ENCODE measurements around the gene CAPS2.
A peak's percentile ranks its signal among the peaks of the same experiment; 100 is the strongest.

The CAPS2 gene

GRCh38 chr12:75302781-75303180 is 27.3 kb downstream of the CAPS2 start:
- DNase-seq: no peak

- DNase-seq: no peak
Measured at GRCh38 chr12:75302225-75302624, 27.9 kb downstream of the CAPS2 start.

DNA sequence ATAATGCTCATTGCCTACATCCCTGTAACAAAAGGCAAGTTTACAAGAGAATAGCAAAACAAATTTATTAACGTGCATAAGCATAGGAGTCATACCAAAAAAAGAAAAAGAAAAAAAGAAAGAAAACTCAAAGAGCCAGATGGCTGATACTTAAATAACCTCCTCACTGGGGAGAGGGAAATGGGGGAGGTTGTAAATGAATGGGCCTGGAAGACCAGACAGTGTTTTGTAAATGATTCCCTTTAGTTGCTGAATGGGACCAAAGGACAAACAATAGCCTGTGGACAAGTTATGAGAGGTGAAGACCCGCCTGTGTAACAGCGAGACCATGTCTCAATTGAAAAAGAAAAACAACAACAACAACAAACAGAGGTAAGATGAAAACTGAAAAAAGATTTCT is 35.3 kb downstream of the CAPS2 start:
- DNase-seq: no peak

DNA sequence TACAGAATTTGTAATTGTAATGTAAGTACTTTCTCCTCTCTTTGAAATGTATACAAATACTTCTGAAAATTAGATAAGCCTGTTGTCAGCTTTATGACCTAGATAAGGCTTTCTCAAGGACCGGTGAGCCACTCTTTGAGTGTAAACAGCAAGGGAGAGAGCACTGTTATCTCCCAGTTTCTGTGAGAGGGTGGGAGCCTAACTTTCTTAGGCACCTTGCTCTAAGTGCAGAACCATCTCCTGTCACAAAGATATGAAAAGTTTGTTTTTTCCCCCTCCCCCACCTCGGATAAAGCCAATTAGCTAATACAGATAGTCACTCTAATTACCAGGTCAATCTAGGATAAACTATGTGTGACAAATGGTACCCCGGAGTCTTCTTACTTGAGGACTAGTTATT is 35.8 kb downstream of the CAPS2 start:
- DNase-seq: no peak

GRCh38 chr12:75291014-75291413 is 39.1 kb downstream of the CAPS2 start:
- no peak for DNase-seq

DNA sequence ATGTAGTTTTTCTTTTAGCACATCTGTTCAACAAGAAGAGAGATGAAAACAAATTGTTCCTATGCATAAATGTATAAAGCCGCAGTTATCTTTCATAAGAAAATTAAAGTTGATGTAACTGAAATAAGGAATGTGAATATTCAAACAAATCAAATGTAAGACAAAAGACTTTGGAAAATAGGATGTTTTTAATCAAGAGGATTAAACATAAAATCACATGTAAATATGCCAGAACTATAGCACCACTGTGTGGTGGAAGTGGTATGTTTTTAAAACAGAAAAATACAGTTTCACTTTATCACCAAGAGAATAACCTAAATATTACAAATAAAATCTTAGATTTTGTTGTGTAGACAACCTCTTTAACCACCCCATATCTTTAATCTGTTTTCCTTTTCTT is 40.4 kb downstream of the CAPS2 start:
- peak in 1 of 2 experiments; percentile 10 for DNase-seq

DNA sequence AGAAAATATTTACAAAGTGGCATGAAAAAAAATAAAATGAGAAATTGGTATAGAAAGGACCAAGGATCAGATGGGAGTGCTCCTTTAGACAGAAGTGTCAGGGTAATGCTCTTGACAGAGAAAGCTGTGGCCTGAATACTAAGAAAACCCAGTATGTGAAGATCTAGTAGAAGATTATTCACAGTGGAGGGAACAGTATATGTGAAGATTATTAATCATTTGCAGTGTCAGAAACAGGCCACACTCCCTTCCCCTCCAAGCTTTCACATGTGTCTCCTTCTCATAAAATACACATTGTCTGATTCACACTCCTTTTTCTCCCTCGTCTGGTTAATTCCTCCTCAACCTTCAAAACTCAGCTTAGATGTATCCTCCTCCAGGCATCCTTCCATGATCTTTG is 41.3 kb downstream of the CAPS2 start:
- no peak for DNase-seq

GRCh38 chr12:75275702-75276101 is 54.4 kb downstream of the CAPS2 start:
- DNase-seq: no peak

GRCh38 chr12:75271576-75271975 is 58.5 kb downstream of the CAPS2 start:
- no peak for DNase-seq

GRCh38 chr12:75270157-75270556 is 60.0 kb downstream of the CAPS2 start:
- no peak for DNase-seq

- no peak for DNase-seq
Measured at GRCh38 chr12:75269209-75269608, 60.9 kb downstream of the CAPS2 start.

- DNase-seq: no peak
Measured at GRCh38 chr12:75260316-75260715, 69.8 kb downstream of the CAPS2 start.

GRCh38 chr12:75259143-75259542 is 71.0 kb downstream of the CAPS2 start:
- DNase-seq: no peak

DNA sequence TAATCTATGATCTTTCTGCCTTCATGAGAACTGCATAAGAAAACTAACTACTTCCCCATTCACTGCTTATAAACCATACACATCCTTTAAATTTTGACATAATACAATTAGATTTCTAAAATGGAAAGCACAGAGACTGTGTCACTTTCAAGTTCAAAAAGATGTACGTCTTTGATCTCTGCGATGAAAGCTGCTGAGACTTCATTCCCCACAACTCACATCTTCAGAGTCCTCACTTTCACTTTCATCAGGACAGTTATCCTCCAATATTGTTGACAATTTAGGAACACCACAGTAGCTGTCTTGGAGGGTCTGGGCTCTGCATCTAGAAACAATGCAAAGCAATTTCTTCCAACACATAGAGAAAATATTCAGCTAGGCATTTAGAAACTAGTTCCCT is 72.6 kb downstream of the CAPS2 start:
- no peak for DNase-seq

DNA sequence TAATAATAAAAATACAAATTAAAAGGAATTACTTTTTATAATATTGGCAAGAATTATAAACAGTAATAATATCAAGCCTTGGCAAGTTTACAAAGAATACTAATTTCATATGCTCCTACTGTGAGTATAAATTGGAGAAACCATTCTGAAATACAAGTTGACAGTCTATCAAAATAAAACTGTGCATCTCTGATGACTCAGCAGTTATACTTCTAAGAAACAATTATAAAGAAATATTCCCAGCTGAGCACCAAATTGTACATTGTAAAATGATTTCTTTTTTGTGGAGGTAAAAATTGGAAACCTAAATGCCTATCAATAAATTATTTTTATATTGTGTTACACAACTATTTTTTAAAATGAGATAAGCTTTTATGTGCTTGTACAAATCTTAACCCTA is 85.0 kb downstream of the CAPS2 start:
- DNase-seq: no peak

DNA sequence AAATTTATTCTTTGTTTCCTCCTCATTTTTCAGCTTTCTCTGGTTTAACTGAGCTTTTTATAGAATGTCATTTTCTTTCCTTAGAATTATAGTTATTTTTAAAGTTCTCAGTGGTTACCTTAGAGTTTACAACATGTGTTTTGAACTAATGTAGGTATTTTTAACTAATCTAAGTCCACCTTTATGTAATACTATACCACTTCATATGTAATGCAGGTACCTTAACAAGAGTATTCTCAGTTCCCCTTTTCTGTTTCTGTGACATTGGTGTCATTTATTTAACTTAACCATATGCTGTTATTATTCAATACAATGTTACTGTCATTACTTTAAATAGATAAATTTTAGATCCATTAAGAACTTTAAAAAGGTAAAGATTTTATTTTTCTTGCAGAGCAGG is 90.1 kb downstream of the CAPS2 start:
- DNase-seq: no peak

- DNase-seq: peak in 1 of 2 experiments; percentile 13
Measured at GRCh38 chr12:75236206-75236605, 93.9 kb downstream of the CAPS2 start.

GRCh38 chr12:75227132-75227531 is 103.0 kb downstream of the CAPS2 start:
- no peak for DNase-seq
